IPS-18a (cell line): ENCODE measurements around the gene CEMIP.

Experiments used
- H3K27ac ChIP-seq: one replicate; pipeline ENCODE4 v1.5.1; 2013; ENCODE audit warnings: low read length
- H3K27me3 ChIP-seq: one replicate; pipeline ENCODE4 v1.6.1; 2013; ENCODE audit warnings: mild to moderate bottlenecking, low read length; ENCODE audit not compliant: control insufficient read depth, insufficient read depth
- H3K36me3 ChIP-seq: one replicate; pipeline ENCODE4 v1.6.1; 2013; ENCODE audit warnings: low read depth, low read length; ENCODE audit not compliant: control insufficient read depth
- H3K4me1 ChIP-seq: one replicate; pipeline ENCODE4 v1.6.1; 2013; ENCODE audit warnings: low read depth, low read length; ENCODE audit not compliant: control insufficient read depth
- H3K4me3 ChIP-seq: one replicate; pipeline ENCODE4 v1.5.1; 2013; ENCODE audit warnings: low read length
- H3K9ac ChIP-seq: one replicate; pipeline ENCODE4 v1.6.1; 2013; ENCODE audit warnings: mild to moderate bottlenecking, low read length, moderate library complexity
- H3K9me3 ChIP-seq: one replicate; pipeline ENCODE4 v1.6.1; 2013; ENCODE audit warnings: low read depth, low read length; ENCODE audit not compliant: control insufficient read depth

CEMIP gene

DNA sequence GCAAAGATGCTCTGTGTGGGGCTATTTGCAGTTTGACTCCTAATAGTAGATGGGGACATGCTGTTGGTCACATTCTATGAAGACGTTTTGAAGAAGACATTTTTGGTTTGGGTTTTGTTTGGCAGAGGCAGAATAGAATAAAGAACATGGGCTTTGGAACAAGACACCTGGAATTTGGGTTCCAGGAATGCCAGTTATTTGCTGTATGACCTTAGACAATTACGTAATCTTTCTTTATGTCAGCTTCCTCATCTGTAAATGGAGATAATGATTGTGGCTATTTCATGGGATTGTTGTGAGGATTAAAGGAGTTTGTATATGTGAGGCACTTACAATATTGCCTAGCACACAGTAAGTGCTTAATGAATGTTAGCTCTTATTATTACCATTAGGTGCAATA, 118.9 kb downstream of the CEMIP start:
- H3K4me1 ChIP-seq, result no peaks in the 10 kb centered on the region
- H3K9me3 ChIP-seq, result no peaks in the 10 kb centered on the region
- no peak overlapping the region for H3K9ac ChIP-seq
- no peaks in the 10 kb centered on the region for H3K27me3 ChIP-seq
- no peak overlapping the region for H3K27ac ChIP-seq
- no peak overlapping the region for H3K4me3 ChIP-seq
- no peaks in the 10 kb centered on the region for H3K36me3 ChIP-seq

- no peaks in the 10 kb centered on the region for H3K27me3 ChIP-seq
- H3K9ac ChIP-seq, result no peak overlapping the region
- H3K4me3 ChIP-seq, result no peak overlapping the region
- no peak overlapping the region for H3K27ac ChIP-seq
- no peaks in the 10 kb centered on the region for H3K4me1 ChIP-seq
- H3K36me3 ChIP-seq, result no peaks in the 10 kb centered on the region
- no peaks in the 10 kb centered on the region for H3K9me3 ChIP-seq
Observed at GRCh38 chr15:80902298-80902801, 123.2 kb downstream of the CEMIP start.

DNA sequence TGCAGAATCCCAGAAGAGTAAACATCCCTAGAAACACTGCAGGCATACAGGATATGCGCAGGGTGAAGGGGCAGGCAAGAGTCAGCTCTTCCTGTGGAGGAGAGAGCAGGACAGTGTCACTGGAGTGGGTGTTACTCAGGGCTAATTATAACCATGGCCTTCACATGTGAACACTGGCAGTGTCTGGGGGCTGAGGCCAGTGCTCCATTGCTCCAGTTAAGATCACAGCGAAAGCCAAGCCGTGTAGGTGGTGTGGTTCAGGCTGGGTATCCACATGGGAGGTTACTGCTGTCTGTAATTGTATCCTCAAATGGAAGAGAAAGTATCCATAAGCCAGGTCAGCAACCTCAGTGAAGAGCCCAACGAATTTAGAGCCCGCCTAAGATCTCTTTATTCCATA, 125.8 kb downstream of the CEMIP start:
- no peaks in the 10 kb centered on the region for H3K9me3 ChIP-seq
- H3K4me3 ChIP-seq, result no peak overlapping the region
- no peaks in the 10 kb centered on the region for H3K27me3 ChIP-seq
- no peak overlapping the region for H3K27ac ChIP-seq
- no peaks in the 10 kb centered on the region for H3K4me1 ChIP-seq
- H3K36me3 ChIP-seq, result no peaks in the 10 kb centered on the region
- no peak overlapping the region for H3K9ac ChIP-seq

GRCh38 chr15:80906159-80906766, 127.1 kb downstream of the CEMIP start:
- no peak overlapping the region for H3K9ac ChIP-seq
- no peak overlapping the region for H3K27ac ChIP-seq
- no peaks in the 10 kb centered on the region for H3K4me1 ChIP-seq
- no peaks in the 10 kb centered on the region for H3K27me3 ChIP-seq
- no peak overlapping the region for H3K4me3 ChIP-seq
- no peaks in the 10 kb centered on the region for H3K36me3 ChIP-seq
- H3K9me3 ChIP-seq, result no peaks in the 10 kb centered on the region

- Histone ChIP-seq H3K27me3 (no peaks in the 10 kb centered on the region), H3K27ac (no peak overlapping the region), H3K36me3 (no peaks in the 10 kb centered on the region), H3K4me3 (no peak overlapping the region), H3K4me1 (peaks cover 7% of the 10 kb centered on the region), H3K9ac (no peak overlapping the region), H3K9me3 (no peaks in the 10 kb centered on the region)
Observed at GRCh38 chr15:80911821-80912220, 132.7 kb downstream of the CEMIP start.

DNA sequence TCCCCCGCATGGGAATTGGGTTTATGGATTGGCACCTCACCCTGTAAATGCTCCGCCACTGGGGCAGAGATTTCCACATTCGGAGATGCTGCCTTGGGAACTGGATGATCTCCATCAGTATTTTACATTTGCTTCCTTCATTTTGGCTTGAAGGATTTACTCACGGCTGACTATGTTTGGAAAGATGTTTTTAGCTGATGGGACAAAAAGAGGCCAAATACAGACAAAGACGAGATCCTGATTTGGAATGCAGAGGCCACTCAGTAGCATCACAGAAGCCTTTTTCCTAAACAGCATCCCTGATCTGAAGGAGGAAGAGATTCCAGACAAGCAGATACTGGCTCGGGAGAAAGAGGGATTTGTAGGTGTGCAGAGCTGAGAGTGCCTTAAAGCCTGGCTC, 133.5 kb downstream of the CEMIP start:
- H3K27ac ChIP-seq, result no peak overlapping the region
- peaks cover 7% of the 10 kb centered on the region for H3K4me1 ChIP-seq
- no peaks in the 10 kb centered on the region for H3K27me3 ChIP-seq
- no peak overlapping the region for H3K4me3 ChIP-seq
- H3K9me3 ChIP-seq, result no peaks in the 10 kb centered on the region
- H3K36me3 ChIP-seq, result no peaks in the 10 kb centered on the region
- no peak overlapping the region for H3K9ac ChIP-seq

DNA sequence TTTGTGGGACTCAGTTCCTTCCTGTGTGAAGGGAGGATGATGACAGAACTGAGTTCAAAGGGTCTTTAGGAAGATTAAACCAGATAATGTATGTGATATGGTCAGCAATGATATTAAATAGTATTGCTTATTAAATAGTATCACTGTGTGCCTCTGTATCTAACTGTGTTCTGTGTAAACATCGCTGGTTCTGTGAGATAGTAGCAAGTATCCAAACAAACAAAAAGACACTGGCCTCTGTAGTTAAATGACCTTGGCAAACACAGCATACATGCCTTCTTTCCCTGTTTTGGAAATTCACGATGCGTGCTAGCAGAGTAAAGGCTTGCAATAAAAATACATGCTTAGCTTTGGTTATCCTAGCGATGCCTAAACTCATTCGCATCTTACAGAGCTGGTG, 134.4 kb downstream of the CEMIP start:
- peaks cover 7% of the 10 kb centered on the region for H3K4me1 ChIP-seq
- no peak overlapping the region for H3K4me3 ChIP-seq
- no peaks in the 10 kb centered on the region for H3K27me3 ChIP-seq
- no peak overlapping the region for H3K9ac ChIP-seq
- no peaks in the 10 kb centered on the region for H3K36me3 ChIP-seq
- H3K9me3 ChIP-seq, result no peaks in the 10 kb centered on the region
- H3K27ac ChIP-seq, result no peak overlapping the region

DNA sequence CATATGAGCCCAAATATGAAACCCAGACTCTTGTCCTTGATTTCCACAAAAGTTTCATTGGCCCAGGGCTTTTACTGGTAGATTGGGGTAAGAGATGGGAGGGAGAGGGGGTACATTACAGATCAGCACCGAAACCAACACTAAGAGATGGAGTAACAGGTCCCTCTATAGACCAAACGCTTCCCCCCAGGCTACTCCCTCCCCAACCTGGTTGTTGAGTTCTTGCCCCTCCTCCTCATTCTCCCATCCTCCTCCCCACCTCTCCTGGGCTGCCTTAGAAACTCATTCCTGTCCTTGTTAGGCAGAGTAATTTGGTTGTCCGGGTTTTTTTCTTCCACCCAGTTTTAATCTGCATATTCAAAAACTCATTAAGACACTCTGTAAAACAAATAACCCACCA, 136.3 kb downstream of the CEMIP start:
- H3K27ac ChIP-seq, result no peak overlapping the region
- no peaks in the 10 kb centered on the region for H3K27me3 ChIP-seq
- no peak overlapping the region for H3K4me3 ChIP-seq
- H3K36me3 ChIP-seq, result no peaks in the 10 kb centered on the region
- no peak overlapping the region for H3K9ac ChIP-seq
- no peaks in the 10 kb centered on the region for H3K9me3 ChIP-seq
- peaks cover 7% of the 10 kb centered on the region for H3K4me1 ChIP-seq

DNA sequence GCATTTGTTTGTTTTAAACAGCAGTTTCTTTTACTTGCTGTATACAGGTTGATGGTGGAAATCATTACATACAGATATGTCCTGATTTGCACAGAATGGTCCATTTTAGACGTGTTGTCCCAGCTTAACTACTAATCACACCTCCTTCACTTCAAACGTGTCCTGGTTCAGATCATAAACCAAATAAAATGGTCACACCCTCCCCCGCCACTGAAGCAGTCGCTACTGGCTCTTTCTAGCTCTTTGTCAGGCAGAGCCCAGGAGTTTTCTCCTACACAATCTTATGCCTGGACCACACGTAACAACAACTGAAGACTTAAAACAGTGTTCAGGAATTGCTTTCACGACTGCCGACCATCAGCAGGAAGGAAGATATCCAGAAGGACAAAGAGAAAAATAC, 136.9 kb downstream of the CEMIP start:
- Histone ChIP-seq H3K9me3 (no peaks in the 10 kb centered on the region), H3K9ac (no peak overlapping the region), H3K4me3 (no peak overlapping the region), H3K27me3 (no peaks in the 10 kb centered on the region), H3K27ac (no peak overlapping the region), H3K4me1 (peaks cover 7% of the 10 kb centered on the region), H3K36me3 (no peaks in the 10 kb centered on the region)

DNA sequence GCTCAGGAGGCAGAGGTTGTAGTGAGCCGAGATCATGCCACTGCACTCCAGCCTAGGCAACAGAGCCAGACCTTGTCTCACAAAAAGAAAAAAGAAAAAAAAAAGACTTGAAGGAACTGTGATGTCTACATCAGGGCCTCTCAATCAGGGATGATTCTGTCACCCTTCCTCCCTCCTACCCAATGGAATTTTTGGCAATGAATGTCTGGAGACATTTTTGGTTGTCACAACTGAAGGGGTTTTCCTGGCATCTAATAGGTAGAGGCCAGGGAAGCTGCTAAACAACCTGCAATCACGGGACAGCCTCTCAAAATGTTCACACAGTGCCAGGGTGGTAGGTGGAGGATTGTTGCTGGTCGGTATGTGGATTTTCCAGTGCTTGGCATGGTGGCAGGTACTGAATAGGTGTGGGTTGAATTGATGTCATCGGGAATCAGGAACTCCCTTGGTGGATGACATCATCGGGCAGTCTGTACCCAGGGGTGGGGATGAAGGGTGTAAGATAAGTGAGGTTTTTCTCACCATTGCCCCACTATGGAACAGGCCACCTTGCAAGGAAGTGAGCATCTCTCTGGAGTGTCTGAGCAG, 139.1 kb downstream of the CEMIP start:
- Histone ChIP-seq H3K27me3 (no peaks in the 10 kb centered on the region), H3K36me3 (no peaks in the 10 kb centered on the region), H3K4me3 (no peak overlapping the region), H3K9me3 (no peaks in the 10 kb centered on the region), H3K27ac (no peak overlapping the region), H3K9ac (no peak overlapping the region), H3K4me1 (peaks cover 7% of the 10 kb centered on the region)

DNA sequence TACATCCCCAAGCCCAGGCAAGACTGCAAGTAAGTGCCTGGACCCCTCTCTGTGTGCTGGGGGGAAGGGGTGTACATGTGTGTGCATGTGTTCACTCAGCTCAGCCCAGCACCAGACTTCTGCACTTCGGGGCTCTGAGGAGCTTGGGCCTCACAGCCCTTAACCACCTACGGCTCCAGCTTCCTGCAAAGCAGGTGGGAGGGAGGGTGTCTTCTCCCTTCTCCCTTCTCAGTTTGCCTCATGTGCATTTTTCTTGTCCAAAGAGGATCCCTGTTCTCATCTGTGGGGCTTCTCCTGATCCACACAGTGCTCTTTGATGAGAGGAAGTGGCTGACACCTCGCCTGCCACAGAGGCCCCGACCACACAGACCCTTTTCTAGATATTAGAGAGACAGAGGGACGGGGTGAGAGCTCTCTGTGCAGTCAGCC, 141.1 kb downstream of the CEMIP start:
- Histone ChIP-seq H3K36me3 (no peaks in the 10 kb centered on the region), H3K9me3 (no peaks in the 10 kb centered on the region), H3K4me3 (no peak overlapping the region), H3K4me1 (peaks cover 7% of the 10 kb centered on the region), H3K27ac (no peak overlapping the region), H3K9ac (no peak overlapping the region), H3K27me3 (no peaks in the 10 kb centered on the region)

GRCh38 chr15:80921736-80922410, 142.7 kb downstream of the CEMIP start:
- Histone ChIP-seq H3K9me3 (no peaks in the 10 kb centered on the region), H3K4me1 (no peaks in the 10 kb centered on the region), H3K27me3 (no peaks in the 10 kb centered on the region), H3K9ac (no peak overlapping the region), H3K4me3 (no peak overlapping the region), H3K36me3 (no peaks in the 10 kb centered on the region), H3K27ac (no peak overlapping the region)
